K562 (cell line): Measurements from ENCODE around the gene FADD. TPM values are rescaled to one million over a fixed set of nuclear protein-coding genes. Genes with fewer than 3 reads are reported as not detected.

Source experiments
- ATAC-seq: fragments of 200-7000 bp; cut with Tn5 transposase; 3 replicates; pipeline ENCODE4 v1.9.1; 2020; ENCODE audit warnings: moderate library complexity
- BruUV-seq: library from RNA; stranded (reverse); fragments of 400-500 nt; replicated peaks from 2 replicates; lab custom pipeline; 2021; lab: Mats Ljungman, UMichigan
- CTCF ChIA-PET: fragments of 300-600 bp; formaldehyde crosslinking; extraction: SDS; loops from one replicate; lab custom pipeline; 2021; ENCODE audit warnings: low intra/inter-chr PET ratio; lab: Yijun Ruan, JAX
- POLR2A ChIA-PET: fragments of 300-600, 350-650 bp; sonication (Branson Sonifier 250); formaldehyde crosslinking; extraction: SDS; loops from one replicate; lab custom pipeline; 2021; ENCODE audit warnings: antibody characterized with exemption, inconsistent platforms; lab: Yijun Ruan, JAX
- DNase-seq, 4 experiments: peaks; one replicate each; pipeline versions ENCODE4 v3.0.0 to v3.0.0-alpha.2; 2011 to 2018; ENCODE audit warnings: low spot score in 3 of 4, mixed read lengths in 3 of 4; ENCODE audit errors: extremely low read depth in 1 of 4
- FAIRE-seq: peaks from 2 replicates; lab custom pipeline; 2011; peaks lifted over from hg19 to GRCh38; lab: Jason Lieb, UNC
- H2AFZ ChIP-seq: 2 replicates; pipeline ENCODE4 v1.6.0; 2011; ENCODE audit warnings: low read depth, low read length, control low read depth, inconsistent platforms
- H3K27ac ChIP-seq: fragments of 200-600 bp; 3 replicates; pipeline ENCODE4 v1.8.0; 2011; ENCODE audit warnings: low read depth, mild to moderate bottlenecking, control low read depth, inconsistent platforms, low read length, moderate library complexity, mixed read lengths; ENCODE audit errors: extremely low read depth
- H3K27me3 ChIP-seq, 2 experiments: fragments of 300-600 bp in 1 of 2; 2 replicates in 1 of 2; 3 replicates in 1 of 2; pipeline versions ENCODE4 v1.6.0 to v1.8.0; 2011; ENCODE audit warnings: inconsistent platforms in 2 of 2, low read length in 2 of 2, mild to moderate bottlenecking in 1 of 2, mixed read lengths in 1 of 2, moderate library complexity in 1 of 2; ENCODE audit not compliant: control insufficient read depth in 2 of 2, insufficient read depth in 2 of 2
- H3K36me3 ChIP-seq: fragments of 300-600 bp; 3 replicates; pipeline ENCODE4 v1.8.0; 2011; ENCODE audit warnings: mild to moderate bottlenecking, low read length, inconsistent platforms; ENCODE audit not compliant: control insufficient read depth, insufficient read depth
- H3K4me1 ChIP-seq, 2 experiments: fragments of 200-600 bp in 1 of 2; replicated peaks in 1 of 2; 2 replicates in 1 of 2; 3 replicates in 1 of 2; pipeline versions ENCODE4 v1.5.1 to v1.8.0; 2011; ENCODE audit warnings: inconsistent platforms in 2 of 2, low read length in 2 of 2, mild to moderate bottlenecking in 1 of 2, mixed read lengths in 1 of 2, moderate library complexity in 1 of 2; ENCODE audit not compliant: control insufficient read depth in 2 of 2, insufficient read depth in 2 of 2
- H3K4me2 ChIP-seq: 2 replicates; pipeline ENCODE4 v1.6.1; 2011; ENCODE audit warnings: low read length, control low read depth, inconsistent platforms, mixed read lengths; ENCODE audit not compliant: insufficient read depth
- H3K4me3 ChIP-seq: fragments of 200-600 bp; sonication (generic), shearing (Covaris generic); 2 replicates; pipeline ENCODE4 v1.5.1; 2016; ENCODE audit warnings: control low read depth, inconsistent platforms
- H3K79me2 ChIP-seq: fragments of 200-600 bp; 3 replicates; pipeline ENCODE4 v1.8.0; 2011; ENCODE audit warnings: low read length, inconsistent platforms; ENCODE audit not compliant: control insufficient read depth, insufficient read depth
- H3K9ac ChIP-seq, 2 experiments: 2 replicates each; pipeline versions ENCODE4 v1.6.0 to v1.6.1; 2011; ENCODE audit warnings: low read depth in 2 of 2, low read length in 2 of 2, control low read depth in 1 of 2, inconsistent platforms in 1 of 2, mild to moderate bottlenecking in 1 of 2, mixed read lengths in 1 of 2; ENCODE audit not compliant: insufficient read depth in 1 of 2
- H3K9me1 ChIP-seq: one replicate; pipeline ENCODE4 v1.6.0; 2011; ENCODE audit warnings: inconsistent platforms, mild to moderate bottlenecking, low read length, moderate library complexity; ENCODE audit not compliant: control insufficient read depth, insufficient read depth
- H3K9me3 ChIP-seq: replicated peaks from 2 replicates; pipeline ENCODE4 v1.5.1; 2011; ENCODE audit warnings: low read depth, low read length, inconsistent platforms; ENCODE audit not compliant: control insufficient read depth, insufficient read depth
- H4K20me1 ChIP-seq: replicated peaks from 2 replicates; pipeline ENCODE4 v1.6.1; 2011; ENCODE audit warnings: low read length, inconsistent platforms, mixed read lengths; ENCODE audit not compliant: control insufficient read depth, insufficient read depth
- KAT7 ChIP-seq: sonication (generic); formaldehyde crosslinking; IDR thresholded peaks from 2 replicates; pipeline ENCODE4 v1.8.0; 2022; ENCODE audit warnings: missing genetic modification reagents, mild to moderate bottlenecking, borderline replicate concordance
- MCM5 ChIP-seq: fragments of 450-650 bp; IDR thresholded peaks from 2 replicates; pipeline ENCODE4 v1.6.1; 2016; ENCODE audit warnings: low read depth
- NR2C2 ChIP-seq, 2 experiments: fragments of 200-800 bp in 1 of 2; sonication (Bioruptor generic) in 1 of 2; sonication (generic) in 1 of 2; formaldehyde crosslinking in 1 of 2; IDR thresholded peaks; 2 replicates each; pipeline versions ENCODE4 v1.6.1 to v1.8.0; 2016 to 2022; ENCODE audit warnings: mild to moderate bottlenecking in 1 of 2, missing compliant biosample characterization in 1 of 2, missing genetic modification characterization in 1 of 2, missing genetic modification reagents in 1 of 2
- RFX7 ChIP-seq: fragments of 250-450 bp; sonication (Bioruptor Pico); IDR thresholded peaks from 2 replicates; pipeline ENCODE4 v1.5.1; 2021; ENCODE audit warnings: mild to moderate bottlenecking
- RHOXF2B ChIP-seq: fragments of 250-450 bp; sonication (Bioruptor Pico); conservative IDR thresholded peaks from 2 replicates; pipeline ENCODE4 v1.5.1; 2021
- TBL1XR1 ChIP-seq, 2 experiments: IDR thresholded peaks; 2 replicates each; pipeline ENCODE4 v1.6.1; 2012; ENCODE audit warnings: improper control_type of control experiment in 2 of 2, low read length in 2 of 2, mild to moderate bottlenecking in 1 of 2
- ZBTB11 ChIP-seq, 3 experiments: fragments of 200-800 bp in 1 of 3; fragments of 250-450 bp in 1 of 3; fragments of 450-650 bp in 1 of 3; sonication (Bioruptor Pico) in 1 of 3; sonication (Bioruptor generic) in 1 of 3; formaldehyde crosslinking in 1 of 3; IDR thresholded peaks; 2 replicates each; pipeline versions ENCODE4 v1.6.1 to v1.8.0; 2016 to 2022; ENCODE audit warnings: mild to moderate bottlenecking in 2 of 3, missing genetic modification characterization in 2 of 3, missing compliant biosample characterization in 1 of 3, moderate library complexity in 1 of 3
- ZNF609 ChIP-seq: sonication (generic); formaldehyde crosslinking; IDR thresholded peaks from 2 replicates; pipeline ENCODE4 v1.8.1; 2023; ENCODE audit warnings: missing genetic modification reagents, mild to moderate bottlenecking, borderline replicate concordance
- WGBS: fragments of 100-300 bp; shearing (Covaris generic); methylation state at CpG from one replicate; pipeline ENCODE4 v1.1.6; 2016; ENCODE audit warnings: low coverage, mixed read lengths; ENCODE audit not compliant: insufficient coverage; ENCODE audit errors: missing lambda C conversion rate; 5-methylcytosine and 5-hydroxymethylcytosine counted together
- in situ Hi-C: fragments of 300-500 bp; cut with MboI; formaldehyde crosslinking; loops from 4 replicates; pipeline ENCODE4 v1.15.0; 2018; ENCODE audit warnings: inconsistent platforms, mixed read lengths
- intact Hi-C: fragments of 100-400 bp; cut with micrococcal nuclease; formaldehyde crosslinking; loops from 2 replicates; pipeline ENCODE4 v1.14.2; 2022
- polyA plus RNA-seq, 8 experiments: library from polyadenylated mRNA; depleted of rRNA in 4 of 8; stranded (reverse) in 5 of 8; unstranded in 3 of 8; fragments of >200 nt; fragmentation: Nextera tagmentation in 2 of 8; fragmentation: Illumina TruSeq in 1 of 8; extraction: Ambion mirVana in 2 of 8; extraction: Trizol in 1 of 8; gene quantifications; 2 replicates each; pipeline versions ENCODE4 v1.2.1 to v1.2.3, GENCODE V29; 2011 to 2014; ENCODE audit warnings: inconsistent platforms in 1 of 8, missing spikeins in 1 of 8
- total RNA-seq, 7 experiments: library from RNA; depleted of rRNA in 6 of 7; stranded (reverse); fragments of >200 nt in 6 of 7; fragmentation: Illumina TruSeq in 2 of 7; extraction: Trizol in 2 of 7; gene quantifications; 2 replicates each; pipeline versions ENCODE4 v1.2.1 to v1.2.3, GENCODE V29; 2011 to 2021; ENCODE audit warnings: low replicate concordance in 1 of 7

FADD gene
- total and polyA plus RNA-seq, 9 of the 15 experiments (the other 6 are each of a cell fraction or from before 2014, with no cell fraction given), result 0.29 to 26.9 (median 20.4) TPM

- no peak for TF ChIP-seq ZBTB11 (CRISPR knock-in tag; IDR thresholded peaks at IDR 0.05)
- no peak for TF ChIP-seq NR2C2 (CRISPR knock-in tag; IDR thresholded peaks at IDR 0.05)
- TF ChIP-seq NR2C2 (tag; IDR thresholded peaks at IDR 0.05), result no peak
- TF ChIP-seq ZNF609 (CRISPR knock-in tag), result no peak
- TF ChIP-seq RFX7 (CRISPR knock-in tag), result no peak
- no peak for TF ChIP-seq MCM5
- TF ChIP-seq TBL1XR1 (IDR thresholded peaks at IDR 0.05; ENCODE audit: low read length in 2 of 2), result no peak
- no peak for TF ChIP-seq KAT7
- TF ChIP-seq RHOXF2B (CRISPR knock-in tag), result no peak
- 0% methylated on average over 20 of the region's 24 CpGs for WGBS
- Histone ChIP-seq H3K36me3 (no peaks in the 10 kb centered on the region), H3K4me1 (peaks cover 0 to 19% of the 10 kb centered on the region in 2 experiments; a peak in 1 of 5 replicates), H3K9ac (no peak overlapping the region), H2AFZ (no peak overlapping the region), H3K27me3 (peaks cover 40 to 84% of the 10 kb centered on the region in 2 experiments), H3K27ac (no peak overlapping the region), H3K4me3 (no peak overlapping the region), H4K20me1 (peaks cover 12% of the 10 kb centered on the region), H3K9me1 (no peaks in the 10 kb centered on the region), H3K4me2 (no peak overlapping the region), H3K9me3 (no peaks in the 10 kb centered on the region), H3K79me2 (no peaks in the 10 kb centered on the region)
- CTCF ChIA-PET, result no interaction called here
- intact Hi-C loops, result no loop called here
- in situ Hi-C loops, result no loop called here
- no peak for ATAC-seq
- BruUV-seq, result no TSS peak
- no peak for DNase-seq
- FAIRE-seq, result no peak
- POLR2A ChIA-PET, result interaction anchor here (0.6 kb wide), 1 partner anchor 1475 kb away, joined by 3 read pairs; the partner anchor contains the start of gene GAL
Observed at GRCh38 chr11:70159627-70160570, 43.2 kb upstream of the FADD start.
